Body of pancreas (tissue), 4 donors: Measurements from ENCODE around the gene PRSS16. TPM values are rescaled to one million over a fixed set of nuclear protein-coding genes. Genes with fewer than 3 reads are reported as not detected.
"Not testable (repeated sequence)": the region's sequence is repeated elsewhere in the genome, so short reads cannot be mapped to it uniquely, and the experiment has no call there.

Experiments used
- ATAC-seq: fragments of 150-250 bp; one replicate; pipeline ENCODE4 v1.9.1; 2016
- DNase-seq, 4 donors: peaks; one replicate each; pipeline ENCODE4 v3.0.0-alpha.2; 2019
- H3K27ac ChIP-seq, 4 donors: fragments of 200-600 bp; sonication (generic); 1 replicate in 3 of 4; 2 replicates in 1 of 4; pipeline versions ENCODE4 v1.5.1 to v1.6.1; 2016 to 2019; ENCODE audit warnings: mild to moderate bottlenecking in 1 of 4, mixed read lengths in 1 of 4, moderate library complexity in 1 of 4
- H3K27me3 ChIP-seq, 2 donors: fragments of 200-600 bp; sonication (generic); one replicate each; pipeline ENCODE4 v1.6.0; 2016; ENCODE audit warnings: mild to moderate bottlenecking in 1 of 2
- H3K36me3 ChIP-seq, 2 donors: fragments of 200-600 bp; sonication (generic); replicated peaks in 1 of 2; 2 replicates each; pipeline ENCODE4 v1.5.1; 2016; ENCODE audit warnings: low read depth in 2 of 2; ENCODE audit not compliant: insufficient read depth in 1 of 2
- H3K4me1 ChIP-seq: fragments of 200-600 bp; sonication (generic); one replicate; pipeline ENCODE4 v1.6.0; 2016
- H3K4me3 ChIP-seq, 2 donors: fragments of 200-600 bp; sonication (generic); 1 replicate in 1 of 2; 2 replicates in 1 of 2; pipeline ENCODE4 v1.5.1; 2016 to 2019
- H3K9me3 ChIP-seq, 3 donors: fragments of 200-600 bp; sonication (generic); 1 replicate in 2 of 3; 2 replicates in 1 of 3; pipeline ENCODE4 v1.5.1; 2016
- CTCF ChIP-seq, 7 experiments: fragments of 450-650 bp in 4 of 7; fragments of 200-600 bp in 3 of 7; sonication (generic) in 3 of 7; IDR thresholded peaks; one replicate each; pipeline ENCODE4 v1.5.1; 2016 to 2019; ENCODE audit warnings: antibody characterized with exemption in 7 of 7
- POLR2A ChIP-seq, 3 donors: fragments of 450-650 bp; IDR thresholded peaks; one replicate each; pipeline ENCODE4 v1.6.1; 2016; ENCODE audit warnings: antibody characterized with exemption in 3 of 3, mild to moderate bottlenecking in 2 of 3
- WGBS, 2 donors: methylation state at CpG; one replicate each; pipeline ENCODE4 v1.1.5; 2017; 5-methylcytosine and 5-hydroxymethylcytosine counted together
- intact Hi-C: fragments of 100-400 bp; cut with DNase I; formaldehyde crosslinking; loops from one replicate; pipeline ENCODE4 v1.15.1; 2023
- total RNA-seq, 2 donors: library from RNA; depleted of rRNA; stranded (reverse); fragments of >200 nt; gene quantifications; one replicate each; pipeline ENCODE4 v1.1.0, GENCODE V29; 2016

PRSS16 gene
- total RNA-seq, 2 donors from 2014 or later = 10.9 to 43.8 TPM

DNA sequence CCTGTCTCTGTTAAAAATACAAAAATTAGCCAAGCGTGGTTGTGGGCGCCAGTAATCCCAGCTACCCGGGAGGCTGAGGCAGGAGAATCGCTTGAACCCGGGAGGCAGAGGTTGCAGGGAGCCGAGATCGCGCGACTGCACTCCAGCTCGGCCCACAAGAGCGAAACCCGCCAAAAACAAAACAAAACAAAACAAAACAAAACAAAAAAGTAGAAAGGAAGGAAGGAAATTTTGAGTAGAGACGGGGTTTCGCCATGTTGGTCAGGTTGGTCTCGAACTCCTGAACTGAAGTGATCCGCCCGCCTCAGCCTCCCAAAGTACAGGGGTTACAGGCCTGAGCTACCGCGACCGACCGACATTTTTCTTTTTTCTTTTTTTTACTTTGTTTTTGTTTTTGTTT lies 30.6 kb upstream of the PRSS16 start:
- TF ChIP-seq CTCF (IDR thresholded peaks at IDR 0.05) (no peak), POLR2A (IDR thresholded peaks at IDR 0.05) (no peak)
- Histone ChIP-seq H3K9me3 (no peaks in the 10 kb centered on the region), H3K4me3 (no peak overlapping the region), H3K4me1 (no peaks in the 10 kb centered on the region), H3K27me3 (peaks cover 0 to 16% of the 10 kb centered on the region in 2 donors), H3K36me3 (no peaks in the 10 kb centered on the region), H3K27ac (no peak overlapping the region)
- intact Hi-C loops = no loop called here
- 88 to 89% methylated on average over 21 of the region's 21 CpGs for WGBS, 2 donors
- no peak for ATAC-seq
- no peak for DNase-seq

DNA sequence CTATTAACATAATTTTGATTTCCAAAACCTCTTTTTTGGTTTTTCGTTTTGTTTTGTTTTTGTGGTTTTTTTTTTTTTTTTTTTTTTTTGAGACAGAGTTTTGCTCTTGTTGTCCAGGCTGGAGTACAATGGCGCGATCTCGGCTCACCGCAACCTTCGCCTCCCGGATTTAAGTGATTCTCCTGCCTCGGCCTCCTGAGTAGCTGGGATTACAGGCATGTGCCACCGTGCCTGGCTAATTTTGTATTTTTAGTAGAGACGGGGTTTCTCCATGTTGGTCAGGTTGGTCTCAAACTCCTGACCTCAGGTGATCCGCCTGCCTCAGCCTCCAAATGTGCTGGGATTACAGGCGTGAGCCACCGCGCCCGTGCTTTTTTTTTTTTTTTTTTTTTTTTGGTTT lies 24.5 kb upstream of the PRSS16 start:
- H3K4me1 ChIP-seq, DNase-seq, H3K36me3 ChIP-seq, ATAC-seq, intact Hi-C loops, H3K27ac ChIP-seq, H3K27me3 ChIP-seq, H3K4me3 ChIP-seq, H3K9me3 ChIP-seq: not testable (repeated sequence)
- WGBS, 2 donors = 89% methylated on average over 15 of the region's 15 CpGs

DNA sequence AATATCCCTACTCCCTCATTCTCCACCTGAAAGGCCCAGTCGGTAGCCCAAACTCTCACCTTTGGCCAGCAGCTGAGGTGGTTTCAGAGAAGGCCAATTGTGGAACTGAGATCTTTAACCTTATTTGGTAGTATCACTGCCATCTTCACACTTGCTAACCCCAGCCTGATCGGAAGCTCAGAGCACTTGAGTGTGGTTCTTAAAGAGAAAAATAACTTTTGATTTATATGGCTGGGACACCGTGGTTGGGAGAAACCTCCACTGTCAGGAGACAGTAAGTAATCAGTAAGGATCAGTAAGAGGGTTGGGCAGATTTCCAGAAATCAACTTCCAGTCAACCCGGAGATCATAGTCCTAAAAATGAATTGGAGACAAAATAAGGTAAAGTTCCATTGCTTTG lies 22.8 kb upstream of the PRSS16 start:
- intact Hi-C loops = no loop called here
- Histone ChIP-seq H3K27ac (no peak overlapping the region), H3K4me3 (no peak overlapping the region), H3K27me3 (peaks cover 0 to 12% of the 10 kb centered on the region in 2 donors), H3K9me3 (no peaks in the 10 kb centered on the region), H3K36me3 (no peaks in the 10 kb centered on the region), H3K4me1 (no peaks in the 10 kb centered on the region)
- ATAC-seq (no peak), DNase-seq (no peak)
- TF ChIP-seq CTCF (IDR thresholded peaks at IDR 0.05) (no peak), POLR2A (IDR thresholded peaks at IDR 0.05) (no peak)
- 57 to 62% methylated on average over 4 of the region's 4 CpGs for WGBS, 2 donors

- H3K4me3 ChIP-seq = no peak overlapping the region
- ATAC-seq (no peak), DNase-seq (no peak)
- H3K9me3 ChIP-seq = no peaks in the 10 kb centered on the region
- H3K27ac ChIP-seq = no peak overlapping the region
- 50 to 66% methylated on average over 5 of the region's 5 CpGs for WGBS, 2 donors
- no peaks in the 10 kb centered on the region for H3K36me3 ChIP-seq
- peaks cover 0 to 28% of the 10 kb centered on the region in 2 donors for H3K27me3 ChIP-seq
- H3K4me1 ChIP-seq = no peaks in the 10 kb centered on the region
- TF ChIP-seq CTCF (IDR thresholded peaks at IDR 0.05) = no peak
- TF ChIP-seq POLR2A (IDR thresholded peaks at IDR 0.05) = no peak
- intact Hi-C loops = no loop called here
Measured at GRCh38 chr6:27228963-27229477, 18.5 kb upstream of the PRSS16 start.

- H3K27ac ChIP-seq = no peak overlapping the region
- no peaks in the 10 kb centered on the region for H3K9me3 ChIP-seq
- peaks cover 0 to 28% of the 10 kb centered on the region in 2 donors for H3K27me3 ChIP-seq
- no peaks in the 10 kb centered on the region for H3K4me1 ChIP-seq
- ATAC-seq (no peak), DNase-seq (no peak)
- H3K36me3 ChIP-seq = no peaks in the 10 kb centered on the region
- 29 to 31% methylated on average over 7 of the region's 7 CpGs for WGBS, 2 donors
- intact Hi-C loops = no loop called here
- H3K4me3 ChIP-seq = no peak overlapping the region
- no peak for TF ChIP-seq POLR2A (IDR thresholded peaks at IDR 0.05)
- TF ChIP-seq CTCF (IDR thresholded peaks at IDR 0.05) = no peak
Measured at GRCh38 chr6:27230758-27231111, 16.8 kb upstream of the PRSS16 start.
